DMS53 treated with DMSO at 0.1 percent for 48 hours (cell line): ENCODE measurements around the gene RPS6KA2.
A peak's percentile ranks its signal among the peaks of the same experiment; 100 is the strongest.
"Not testable (repeated sequence)": the region's sequence is repeated elsewhere in the genome, so short reads cannot be mapped to it uniquely, and the experiment has no call there.

ENCODE experiments used
- DNase-seq: peaks from one replicate; lab custom pipeline; 2025; ENCODE audit not compliant: unreplicated experiment; lab: John Stamatoyannopoulos, UW

Gene RPS6KA2

DNA sequence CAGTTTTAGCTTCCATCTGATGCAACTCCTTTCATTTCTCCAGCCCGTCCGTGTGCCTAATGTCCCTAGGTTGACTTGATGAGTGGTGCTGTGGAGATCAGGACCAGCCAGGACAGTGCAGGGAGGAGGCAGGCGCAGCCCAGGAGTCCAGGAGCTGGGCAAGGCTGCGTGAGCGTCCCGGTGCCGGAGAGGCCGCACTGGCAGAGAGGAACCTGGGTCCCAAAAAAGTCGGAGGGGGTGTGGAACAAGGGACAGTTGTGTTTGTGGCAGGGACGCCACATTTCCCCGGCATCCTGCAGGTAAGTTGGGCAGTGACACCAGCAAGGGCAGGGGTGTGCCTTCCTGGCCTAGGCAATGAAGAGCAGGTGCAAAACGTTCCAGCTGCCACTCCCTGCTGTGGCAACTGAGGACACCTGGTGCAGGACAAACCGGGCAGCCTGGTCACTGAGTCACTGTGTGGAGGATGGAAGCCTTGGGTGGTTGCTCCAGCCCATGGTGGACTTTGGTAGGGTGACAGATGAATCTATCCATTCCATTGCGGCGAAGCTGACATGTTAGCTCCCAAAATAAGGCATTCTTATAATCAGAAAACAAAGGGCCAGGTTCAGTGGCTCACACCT is 93.7 kb downstream of the RPS6KA2 start:
- DNase-seq: no peak

- DNase-seq: no peak
Measured at GRCh38 chr6:166532302-166532701, 94.7 kb downstream of the RPS6KA2 start.

DNA sequence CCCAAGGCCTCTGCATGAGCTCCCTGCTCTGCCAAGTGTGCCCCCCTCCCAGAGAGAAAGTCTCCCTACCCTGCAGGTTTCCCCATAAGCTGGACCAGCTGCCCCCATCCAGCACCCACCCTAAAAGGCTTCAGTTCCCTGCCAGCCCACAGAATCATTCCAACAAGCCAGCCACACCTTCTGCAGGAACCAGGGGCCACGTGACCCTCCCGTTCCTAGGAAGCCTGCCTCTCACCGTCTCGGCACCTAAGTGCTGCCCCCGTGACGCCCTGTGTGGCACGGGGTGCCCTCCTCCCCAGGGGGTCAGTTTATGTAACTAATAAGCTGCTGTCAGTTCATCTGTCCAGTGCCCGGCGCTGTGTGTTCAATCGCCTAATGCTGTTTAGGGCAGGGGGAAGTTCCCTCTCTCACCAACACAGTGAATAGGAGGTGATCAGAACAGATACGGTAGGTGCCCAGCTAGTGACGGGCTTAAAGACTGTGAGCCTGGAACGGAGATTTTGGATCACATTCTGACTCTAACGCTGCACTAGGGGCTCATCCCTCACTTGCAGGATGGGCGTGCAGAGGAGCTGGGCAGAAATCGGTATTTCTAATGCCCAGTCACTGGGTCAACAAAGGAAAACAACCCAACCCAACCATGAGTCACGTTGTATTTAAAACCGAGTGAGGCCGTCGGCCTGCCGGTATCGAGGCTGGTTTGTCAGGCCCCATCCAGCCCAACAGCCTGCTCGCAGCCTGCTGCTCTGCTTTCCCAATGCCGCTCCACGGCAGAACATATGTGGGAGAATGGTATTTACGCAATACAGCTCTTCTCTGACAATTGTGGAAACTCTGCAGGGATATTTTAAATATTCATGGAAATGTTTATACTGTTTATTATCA is 96.6 kb downstream of the RPS6KA2 start:
- no peak for DNase-seq

- no peak for DNase-seq
Measured at GRCh38 chr6:166529586-166529985, 97.5 kb downstream of the RPS6KA2 start.

- DNase-seq: not testable (repeated sequence)
Measured at GRCh38 chr6:166529058-166529457, 98.0 kb downstream of the RPS6KA2 start.

DNA sequence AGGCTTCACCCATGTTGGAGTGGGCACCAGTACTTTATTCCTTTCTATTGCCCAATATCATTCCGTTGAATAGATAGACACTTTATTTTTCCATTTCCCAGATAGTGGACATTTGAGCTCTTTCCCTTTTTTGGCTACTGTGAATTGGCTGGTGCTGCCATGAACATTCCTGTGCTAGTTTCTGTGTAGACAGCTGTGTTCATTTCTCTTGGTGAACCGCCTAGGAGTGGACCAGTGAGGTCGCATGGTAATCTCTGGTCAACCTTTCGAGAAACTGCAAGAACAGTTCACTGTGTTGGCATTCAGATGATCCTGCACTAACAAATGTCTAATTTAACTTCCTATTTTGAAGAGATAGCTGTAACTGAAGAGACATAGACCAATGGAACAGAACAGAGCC is 99.2 kb downstream of the RPS6KA2 start:
- DNase-seq: no peak

DNA sequence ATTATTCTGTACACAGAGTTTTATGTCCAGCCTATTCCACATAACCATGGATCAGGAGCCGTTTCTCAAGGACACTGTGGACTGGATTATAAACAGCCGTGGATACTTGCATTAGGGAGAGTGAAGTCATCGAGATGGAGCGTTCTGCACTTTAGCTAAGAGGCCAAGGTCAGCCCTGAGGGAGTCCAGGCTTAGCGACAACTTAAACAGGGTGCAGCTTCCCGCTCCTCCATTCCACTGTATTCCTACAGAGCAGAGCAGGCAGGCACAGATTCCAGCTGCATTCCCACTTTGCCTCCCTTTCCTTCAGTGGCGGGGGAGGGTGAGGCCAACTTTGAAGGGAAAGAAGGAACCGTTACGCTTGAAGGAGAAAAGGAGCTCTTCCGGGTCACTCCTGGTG is 100.1 kb downstream of the RPS6KA2 start:
- DNase-seq: no peak

DNA sequence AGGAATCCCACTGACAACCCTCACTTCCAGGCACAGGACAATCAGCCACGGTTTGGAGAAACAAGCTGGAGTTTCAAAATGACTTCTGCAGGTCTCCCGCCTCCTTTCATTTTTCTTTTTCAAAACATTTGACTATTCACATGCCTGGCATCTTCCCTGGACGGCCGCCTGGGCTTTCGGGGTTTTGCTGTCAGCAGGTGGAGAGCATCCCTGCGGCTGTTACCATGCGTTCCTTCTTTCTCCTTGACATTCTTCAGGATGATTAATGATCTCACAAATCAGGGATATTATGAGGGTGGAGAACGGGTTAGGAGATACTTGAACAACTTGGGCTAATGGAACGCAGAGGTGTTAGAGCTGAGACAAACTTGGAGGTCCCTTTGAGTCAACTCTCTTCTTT is 101.5 kb downstream of the RPS6KA2 start:
- DNase-seq: no peak

DNA sequence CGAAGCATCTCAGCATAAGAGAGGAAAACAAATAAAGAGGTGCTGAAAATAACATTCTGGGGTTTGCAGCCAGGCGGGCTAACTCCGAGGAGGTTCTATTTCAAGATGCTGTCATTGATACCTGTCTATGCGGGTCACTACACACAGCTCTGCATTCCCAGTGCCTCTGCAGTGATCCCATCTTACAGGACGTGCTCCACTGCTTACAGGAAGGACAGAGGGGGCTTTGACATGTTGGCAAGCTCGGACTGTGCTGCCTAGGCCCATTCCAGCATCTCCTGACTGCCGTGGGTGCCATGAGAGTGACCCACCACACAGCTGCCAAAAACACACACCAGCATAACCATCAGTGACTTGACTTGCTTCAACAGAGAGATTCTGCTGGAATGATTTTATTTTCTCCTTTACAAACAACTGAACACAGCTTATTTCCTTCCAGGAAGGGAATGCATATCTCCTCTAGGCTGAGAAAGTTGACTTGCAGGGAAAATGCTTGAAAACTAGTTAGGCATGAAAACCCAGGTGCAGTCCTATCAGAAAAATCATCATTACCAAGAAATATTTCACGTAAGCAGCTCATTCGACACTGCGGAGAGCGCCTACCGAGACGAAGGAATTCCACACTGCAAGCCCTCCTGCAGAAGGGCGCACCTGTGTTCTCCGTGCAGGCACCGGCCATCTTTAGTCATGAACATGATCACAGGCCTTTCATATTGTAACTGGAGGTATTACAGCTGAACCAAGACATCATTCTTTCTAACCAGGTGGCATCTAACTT is 103.1 kb downstream of the RPS6KA2 start:
- no peak for DNase-seq

- DNase-seq: no peak
Measured at GRCh38 chr6:166520905-166521834, 105.9 kb downstream of the RPS6KA2 start.

- DNase-seq: no peak
Measured at GRCh38 chr6:166516251-166516884, 110.7 kb downstream of the RPS6KA2 start.

GRCh38 chr6:166515072-166515810 is 111.8 kb downstream of the RPS6KA2 start:
- peak; percentile 8 for DNase-seq

- DNase-seq: no peak
Measured at GRCh38 chr6:166514196-166514595, 112.9 kb downstream of the RPS6KA2 start.

GRCh38 chr6:166512567-166512966 is 114.5 kb downstream of the RPS6KA2 start:
- no peak for DNase-seq

GRCh38 chr6:166511316-166511715 is 115.7 kb downstream of the RPS6KA2 start:
- DNase-seq: no peak

GRCh38 chr6:166509193-166509592 is 117.9 kb downstream of the RPS6KA2 start:
- no peak for DNase-seq

DNA sequence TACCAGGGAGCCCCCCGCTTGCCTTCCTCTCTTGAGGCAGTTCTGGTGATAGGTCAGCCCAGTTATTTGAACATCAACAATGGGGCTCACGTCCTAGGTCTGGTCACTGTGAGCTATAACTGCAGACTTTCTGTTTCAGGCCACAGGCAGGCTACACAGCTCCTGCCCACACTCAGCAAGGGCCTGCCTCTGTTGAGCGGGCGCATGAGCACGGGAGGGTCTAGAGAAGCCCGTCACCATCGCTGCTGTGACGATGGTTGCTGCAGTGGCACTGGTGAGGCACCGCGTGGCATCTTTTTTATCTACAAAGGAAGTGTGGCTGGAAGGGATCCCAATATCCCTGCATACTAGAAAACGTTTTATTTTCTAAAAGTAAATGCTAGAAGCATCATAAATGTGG is 118.3 kb downstream of the RPS6KA2 start:
- DNase-seq: no peak

DNA sequence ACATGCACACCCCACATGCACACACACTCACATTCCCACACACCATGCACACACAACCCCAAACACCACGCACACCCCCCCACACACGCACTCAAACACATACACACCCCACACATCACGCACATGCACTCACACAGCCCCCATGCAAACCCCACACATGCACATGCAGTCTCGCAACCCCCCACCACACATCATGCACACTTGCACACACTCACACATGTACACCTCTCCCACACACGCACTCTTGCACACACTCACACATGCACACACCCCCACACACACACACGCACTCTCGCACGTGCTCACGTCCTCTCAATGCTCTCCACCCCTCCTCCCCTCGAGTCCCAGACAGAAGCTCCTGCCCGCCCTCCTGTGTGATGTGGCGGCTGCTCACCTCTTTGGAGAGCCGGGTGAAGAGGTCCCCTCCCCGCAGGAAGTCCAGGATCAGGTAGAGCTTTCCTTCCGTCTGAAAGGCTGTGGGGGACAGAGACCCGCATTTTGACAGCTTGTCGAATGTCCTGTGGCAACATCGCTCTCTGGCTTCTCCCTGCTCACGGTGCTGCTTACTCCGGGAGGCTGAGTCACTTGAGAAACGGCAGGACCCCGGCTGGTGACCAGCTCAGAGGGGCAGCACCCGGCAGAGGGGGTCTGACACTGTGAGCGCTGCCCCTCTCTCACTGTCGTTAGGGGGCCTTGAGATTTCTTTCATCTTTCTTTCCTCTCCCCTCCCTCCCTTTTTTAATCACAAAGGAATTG is 119.1 kb downstream of the RPS6KA2 start:
- DNase-seq: no peak

GRCh38 chr6:166507380-166507779 is 119.7 kb downstream of the RPS6KA2 start:
- DNase-seq: no peak
